Ectodermal cell (in vitro differentiated cells): ENCODE data around the gene FOXR1.
"Not testable (repeated sequence)": the region's sequence is repeated elsewhere in the genome, so short reads cannot be mapped to it uniquely, and the experiment has no call there.

ENCODE experiments used
- H3K27ac ChIP-seq: 2 replicates; pipeline ENCODE4 v1.7.0; 2013; ENCODE audit warnings: mild to moderate bottlenecking, low read depth, low read length; ENCODE audit not compliant: insufficient read depth, poor library complexity, severe bottlenecking
- H3K27me3 ChIP-seq: 2 replicates; pipeline ENCODE4 v1.7.0; 2013; ENCODE audit warnings: mild to moderate bottlenecking, low read length; ENCODE audit not compliant: insufficient read depth, control insufficient read depth, poor library complexity, severe bottlenecking
- H3K36me3 ChIP-seq: one replicate; pipeline ENCODE4 v1.7.0; 2013; ENCODE audit warnings: low read length; ENCODE audit not compliant: control insufficient read depth, insufficient read depth
- H3K4me1 ChIP-seq: one replicate; pipeline ENCODE4 v1.7.0; 2013; ENCODE audit warnings: low read length; ENCODE audit not compliant: control insufficient read depth, insufficient read depth
- H3K4me3 ChIP-seq: 2 replicates; pipeline ENCODE4 v1.7.0; 2013; ENCODE audit warnings: low read depth, low read length, control low read depth; ENCODE audit not compliant: insufficient read depth
- H3K9me3 ChIP-seq: 2 replicates; pipeline ENCODE4 v1.7.0; 2013; ENCODE audit warnings: mild to moderate bottlenecking, low read length, moderate library complexity; ENCODE audit not compliant: control insufficient read depth
- WGBS, 2 experiments: methylation state at CpG; one replicate each; pipeline ENCODE4 v1.1.7; 2013; ENCODE audit warnings: missing lambda C conversion rate in 2 of 2; 5-methylcytosine and 5-hydroxymethylcytosine counted together

FOXR1 gene

DNA sequence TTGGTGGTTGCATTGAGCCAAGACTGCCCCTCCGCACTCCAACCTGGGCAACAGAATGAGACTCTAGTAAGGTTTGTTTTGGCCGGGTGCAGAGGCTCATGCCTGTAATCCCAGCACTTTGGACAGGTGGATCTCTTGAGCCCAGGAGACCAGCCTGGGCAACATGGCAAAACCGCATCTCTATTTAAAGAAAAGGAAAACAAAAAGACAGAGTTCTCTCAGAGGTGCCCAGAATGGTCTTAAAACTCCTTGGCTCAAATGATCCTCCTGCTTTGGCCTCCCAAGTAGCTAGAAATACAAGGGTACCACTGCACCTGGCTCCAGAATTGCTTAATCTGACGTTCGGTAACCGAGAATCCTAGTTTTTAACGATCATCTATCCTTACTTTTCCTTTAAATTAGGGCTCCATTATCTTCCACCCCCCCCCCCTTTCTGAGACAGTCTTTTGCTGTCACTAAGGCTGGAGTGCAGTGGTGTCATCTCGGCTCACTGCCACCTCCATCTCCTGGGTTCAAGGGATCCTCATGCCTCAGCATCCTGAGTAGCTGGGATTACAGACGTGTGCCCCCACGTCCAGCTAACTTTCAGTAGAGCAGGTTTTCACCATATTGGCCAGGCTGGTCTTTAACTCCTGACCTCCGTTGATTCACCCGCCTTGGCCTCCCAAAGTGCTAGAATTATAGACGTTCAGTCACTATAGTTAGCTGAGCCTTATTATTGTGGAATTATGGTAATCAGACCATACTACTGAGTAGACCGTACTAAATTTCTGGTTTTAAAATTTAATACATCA lies 44.9 kb downstream of the FOXR1 start:
- H3K9me3 ChIP-seq, result no peaks in the 10 kb centered on the region
- WGBS, 2 experiments, result 94% methylated on average over 13 of the region's 14 CpGs
- H3K27ac ChIP-seq, result no peak overlapping the region
- peaks cover 38% of the 10 kb centered on the region for H3K36me3 ChIP-seq
- H3K27me3 ChIP-seq, result no peaks in the 10 kb centered on the region
- peak overlapping the region; percentile 92 for H3K4me3 ChIP-seq
- H3K4me1 ChIP-seq, result peaks cover 5% of the 10 kb centered on the region

DNA sequence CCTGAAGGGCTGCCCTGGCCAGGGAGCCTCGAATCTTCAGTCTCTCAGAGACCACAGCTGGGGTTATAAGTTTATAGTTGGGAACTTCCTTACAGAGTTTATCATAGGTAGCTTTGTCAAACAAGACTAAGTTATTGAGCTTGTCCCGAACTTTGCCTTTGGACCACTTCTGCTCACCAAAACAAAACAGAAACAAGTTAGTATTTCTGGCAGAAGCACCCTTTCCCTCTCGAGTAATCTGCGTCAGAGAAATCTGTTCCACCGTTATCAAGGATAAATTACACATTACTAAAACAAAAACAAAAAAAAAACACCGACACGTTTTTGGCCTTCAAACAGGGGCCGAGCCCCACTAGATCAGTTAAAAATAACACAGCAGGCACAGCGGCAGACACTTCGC lies 45.8 kb downstream of the FOXR1 start:
- peaks cover 37% of the 10 kb centered on the region for H3K36me3 ChIP-seq
- not testable (repeated sequence) for H3K9me3 ChIP-seq

DNA sequence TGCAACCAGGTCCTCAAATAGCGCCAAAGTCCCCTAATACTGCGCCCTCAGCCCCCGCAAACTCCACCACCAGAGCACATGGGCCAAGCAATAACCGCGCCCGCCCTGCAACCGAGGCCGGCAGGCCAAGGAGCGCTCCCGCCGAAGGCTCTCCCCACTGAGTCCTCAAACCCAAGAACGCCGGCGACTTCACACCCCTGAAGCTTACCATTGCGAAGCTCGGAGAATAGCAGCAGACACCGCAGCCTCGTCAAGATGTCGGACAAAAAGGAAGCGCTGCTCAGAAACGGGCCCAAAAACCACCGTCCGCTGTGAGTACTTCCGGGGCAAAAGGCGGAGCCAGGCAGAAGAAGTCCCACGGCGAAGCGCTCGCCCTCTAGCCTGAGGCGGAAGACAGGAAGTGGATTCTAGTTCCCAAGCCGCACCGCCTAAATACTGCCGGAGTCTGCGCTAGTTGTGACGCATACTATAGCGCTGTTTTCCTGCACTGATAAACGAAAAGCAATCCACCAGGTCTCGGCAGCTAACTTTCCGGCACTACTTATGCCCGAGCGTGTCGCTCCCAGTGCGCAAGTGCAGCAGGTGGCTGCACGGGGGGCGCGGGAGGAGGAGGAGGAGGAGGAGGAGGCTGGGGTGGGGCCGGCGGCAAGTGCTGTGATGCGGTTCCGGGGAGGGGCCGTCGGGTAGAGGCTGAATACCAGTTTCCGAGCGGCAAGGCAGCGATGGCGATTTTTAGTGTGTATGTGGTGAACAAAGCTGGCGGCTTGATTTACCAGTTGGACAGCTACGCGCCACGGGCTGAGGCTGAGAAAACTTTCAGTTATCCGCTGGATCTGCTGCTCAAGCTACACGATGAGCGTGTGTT lies 46.7 kb downstream of the FOXR1 start, which contains the start of the genes RPS25 and TRAPPC4:
TSS of gene RPS25 (minus strand) at position 270 of the 865 bp plus-strand sequence. CDS start at position 211, 59 bp downstream.
TSS of gene TRAPPC4 (plus strand) at position 693 of the 865 bp plus-strand sequence. CDS start at position 723, 30 bp downstream.
- Histone ChIP-seq H3K36me3 (peaks cover 35% of the 10 kb centered on the region), H3K4me3 (peak within 1 kb of the TSS; percentile 92)

More for the DNA sequence above, 45.8 kb downstream of the FOXR1 start:
- not testable (repeated sequence) for H3K27me3 ChIP-seq, H3K27ac ChIP-seq, H3K4me1 ChIP-seq
- WGBS, 2 experiments, result 5 to 10% methylated on average over 9 to 10 of the region's 10 CpGs
- peak overlapping the region; percentile 92 for H3K4me3 ChIP-seq

DNA sequence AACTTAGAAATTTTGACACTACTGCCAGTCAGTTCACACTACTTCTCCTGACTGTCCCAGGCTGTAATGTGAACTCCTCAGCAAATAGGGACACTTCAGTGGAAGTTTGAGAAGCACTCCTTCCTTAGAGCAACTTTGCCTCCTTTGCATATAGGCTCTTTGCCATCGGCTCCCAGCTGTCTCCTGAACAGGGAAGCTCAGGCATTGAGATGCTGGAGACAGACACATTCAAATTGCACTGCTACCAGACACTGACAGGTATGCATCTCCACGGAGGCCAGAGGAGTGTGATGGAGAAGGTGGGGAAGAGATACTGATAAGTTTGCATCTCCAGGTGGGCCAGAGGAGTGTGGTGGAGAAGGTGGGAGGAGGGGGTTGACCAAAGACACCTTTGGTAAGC lies 48.4 kb downstream of the FOXR1 start:
- Histone ChIP-seq H3K9me3 (no peaks in the 10 kb centered on the region), H3K36me3 (peaks cover 31% of the 10 kb centered on the region), H3K4me3 (no peak overlapping the region), H3K27me3 (no peaks in the 10 kb centered on the region), H3K27ac (no peak overlapping the region), H3K4me1 (peaks cover 5% of the 10 kb centered on the region)
- WGBS, 2 experiments, result 74 to 77% methylated on average over 2 of the region's 2 CpGs

More for the DNA sequence above, 46.7 kb downstream of the FOXR1 start, which contains the start of the genes RPS25 and TRAPPC4:
- H3K4me1 ChIP-seq, result peaks cover 5% of the 10 kb centered on the region
- H3K27me3 ChIP-seq, result no peaks in the 10 kb centered on the region
- peak within 1 kb of the TSS; percentile 86 for H3K27ac ChIP-seq
- 0% methylated on average over 63 of the region's 63 CpGs for WGBS, 2 experiments
- H3K9me3 ChIP-seq, result no peaks in the 10 kb centered on the region

DNA sequence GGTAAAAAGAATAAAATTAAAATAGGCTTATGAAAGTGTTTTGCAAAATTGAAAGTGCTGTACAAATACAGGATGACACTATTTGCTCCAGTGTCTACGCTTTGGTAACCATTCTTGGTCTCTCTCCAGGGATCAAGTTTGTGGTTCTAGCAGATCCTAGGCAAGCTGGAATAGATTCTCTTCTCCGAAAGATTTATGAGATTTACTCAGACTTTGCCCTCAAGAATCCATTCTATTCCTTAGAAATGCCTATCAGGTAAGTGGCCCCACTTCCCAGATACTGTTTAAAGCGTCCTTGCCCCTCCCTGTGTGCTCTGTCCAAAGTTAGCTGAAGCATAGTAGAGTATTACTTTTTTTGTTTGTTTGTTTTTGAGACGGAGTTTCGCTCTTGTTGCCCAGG lies 50.1 kb downstream of the FOXR1 start:
- H3K27me3 ChIP-seq, result no peaks in the 10 kb centered on the region
- no peak overlapping the region for H3K4me3 ChIP-seq
- H3K27ac ChIP-seq, result no peak overlapping the region
- H3K9me3 ChIP-seq, result no peaks in the 10 kb centered on the region
- H3K36me3 ChIP-seq, result peaks cover 18% of the 10 kb centered on the region
- WGBS, 2 experiments, result 93 to 94% methylated on average over 5 of the region's 5 CpGs
- H3K4me1 ChIP-seq, result peaks cover 2% of the 10 kb centered on the region

DNA sequence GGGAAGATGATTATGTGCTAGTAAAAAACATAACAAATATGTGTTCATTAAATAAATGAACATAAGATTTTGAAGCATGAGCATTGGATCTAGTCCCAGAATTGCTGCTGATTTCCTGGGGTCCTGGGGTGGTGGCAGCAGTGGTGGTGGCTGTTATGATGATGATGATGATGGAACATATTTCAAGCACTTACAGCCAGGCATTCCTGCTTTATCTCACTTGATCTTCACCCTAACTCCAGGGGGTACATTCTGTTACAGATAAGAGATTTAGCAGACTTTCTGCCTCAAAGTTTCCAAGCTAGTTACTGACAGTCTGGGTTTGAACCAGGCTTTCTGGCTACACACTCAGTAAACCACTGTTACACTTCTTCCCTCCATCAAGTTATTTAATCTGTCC lies 52.2 kb downstream of the FOXR1 start:
- Histone ChIP-seq H3K9me3 (no peaks in the 10 kb centered on the region), H3K27ac (no peak overlapping the region), H3K27me3 (no peaks in the 10 kb centered on the region), H3K4me3 (no peak overlapping the region), H3K4me1 (peaks cover 4% of the 10 kb centered on the region), H3K36me3 (peaks cover 22% of the 10 kb centered on the region)

DNA sequence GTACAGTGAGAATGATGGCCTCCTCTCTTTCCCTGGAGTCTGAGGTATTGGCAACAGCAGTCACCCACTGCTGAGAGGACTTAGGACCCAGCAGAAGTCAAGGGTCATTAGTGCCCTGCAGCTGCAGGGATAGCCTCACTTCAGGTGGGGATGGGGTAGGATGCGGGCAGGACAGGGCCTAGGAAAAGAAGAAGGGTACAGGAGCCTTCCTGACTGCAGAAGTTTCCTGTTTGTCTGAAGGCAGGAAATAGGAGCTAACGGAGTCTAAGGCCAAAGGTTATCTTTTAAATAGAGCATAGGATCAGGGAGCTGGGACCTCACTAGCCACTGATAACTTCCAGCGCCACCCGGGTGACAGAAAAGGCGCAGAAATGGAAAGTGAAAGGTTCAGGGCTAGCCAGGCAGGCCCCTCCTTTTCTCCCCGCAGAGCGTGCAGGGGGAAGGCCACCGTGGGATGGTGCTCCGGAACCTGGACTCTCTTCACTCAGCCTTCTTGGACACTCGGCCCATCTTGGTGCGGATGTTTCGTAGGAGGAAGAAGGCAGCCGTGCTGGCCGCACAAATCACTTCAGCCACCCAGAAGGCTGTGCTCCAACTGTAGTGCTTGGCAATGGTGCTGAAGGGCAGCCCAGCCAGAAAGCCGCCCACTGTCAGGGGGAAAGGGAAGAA lies 53.0 kb downstream of the FOXR1 start:
- H3K4me1 ChIP-seq, result peaks cover 12% of the 10 kb centered on the region
- WGBS, 2 experiments, result 87 to 88% methylated on average over 15 of the region's 15 CpGs
- no peak overlapping the region for H3K27ac ChIP-seq
- no peaks in the 10 kb centered on the region for H3K9me3 ChIP-seq
- H3K36me3 ChIP-seq, result peaks cover 22% of the 10 kb centered on the region
- no peaks in the 10 kb centered on the region for H3K27me3 ChIP-seq
- H3K4me3 ChIP-seq, result no peak overlapping the region

DNA sequence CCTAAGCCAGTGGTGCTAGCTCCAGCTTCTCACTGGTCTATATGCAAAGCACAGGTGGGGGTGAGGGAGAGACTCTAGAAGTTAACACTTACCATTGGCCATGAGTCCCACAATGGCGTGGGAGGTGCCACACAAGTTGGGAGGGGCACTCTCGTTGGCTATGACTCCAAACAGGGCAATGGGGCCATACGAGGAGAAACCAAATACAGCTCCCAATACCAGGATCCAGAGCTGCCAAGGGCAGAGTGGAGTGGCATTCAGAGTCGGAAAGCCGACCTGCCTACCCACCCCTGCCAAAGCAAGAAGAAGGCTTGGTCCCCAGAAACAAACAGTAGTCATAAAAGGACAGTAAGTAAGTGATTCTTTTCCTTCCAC lies 53.5 kb downstream of the FOXR1 start:
- H3K4me3 ChIP-seq, result no peak overlapping the region
- H3K36me3 ChIP-seq, result peaks cover 22% of the 10 kb centered on the region
- H3K27me3 ChIP-seq, result no peaks in the 10 kb centered on the region
- peaks cover 16% of the 10 kb centered on the region for H3K4me1 ChIP-seq
- H3K27ac ChIP-seq, result no peak overlapping the region
- WGBS, 2 experiments, result 86 to 90% methylated on average over 5 of the region's 5 CpGs
- H3K9me3 ChIP-seq, result no peaks in the 10 kb centered on the region

DNA sequence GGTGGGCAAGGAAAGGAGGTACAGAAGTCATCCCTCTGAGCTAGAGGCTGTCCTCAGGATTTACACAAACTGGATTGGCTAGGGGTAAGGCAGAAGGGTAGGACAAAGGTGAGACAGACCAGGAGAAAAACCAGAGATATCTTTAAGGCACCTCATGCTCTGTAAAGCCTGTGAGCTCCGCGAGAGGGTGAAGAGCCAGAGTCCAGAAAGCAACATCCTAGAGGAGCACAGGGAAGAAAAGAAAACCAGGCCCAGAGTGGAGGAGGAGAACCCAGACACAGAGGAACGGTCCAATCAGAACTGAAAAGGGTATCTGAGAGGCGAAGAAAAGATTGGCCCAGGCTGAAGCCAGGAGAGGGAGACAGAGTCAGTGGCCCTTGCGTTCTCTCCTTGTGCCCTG lies 54.0 kb downstream of the FOXR1 start:
- WGBS, 2 experiments, result 94 to 95% methylated on average over 5 of the region's 5 CpGs

More for the DNA sequence above, 54.0 kb downstream of the FOXR1 start:
- Histone ChIP-seq H3K27ac (no peak overlapping the region), H3K9me3 (no peaks in the 10 kb centered on the region), H3K36me3 (peaks cover 22% of the 10 kb centered on the region), H3K4me1 (peaks cover 16% of the 10 kb centered on the region), H3K27me3 (no peaks in the 10 kb centered on the region), H3K4me3 (no peak overlapping the region)
